NCI-H460 (cell line): Measurements from ENCODE around the gene CD8A. TPM values are rescaled to one million over a fixed set of nuclear protein-coding genes. Genes with fewer than 3 reads are reported as not detected.
"Not testable (repeated sequence)": the region's sequence is repeated elsewhere in the genome, so short reads cannot be mapped to it uniquely, and the experiment has no call there.

Source experiments
- DNase-seq: peaks from one replicate; pipeline ENCODE4 v3.0.0-alpha.2; 2016; ENCODE audit warnings: low read depth; ENCODE audit errors: extremely low read depth
- total RNA-seq: library from RNA; depleted of rRNA; stranded (reverse); fragments of >200 nt; shearing (Covaris generic); gene quantifications from 2 replicates; pipeline ENCODE4 v1.2.3, GENCODE V29; 2014; rRNA removed

The CD8A gene
- total RNA-seq, 1 experiment from 2014 or later: 0.12 TPM

DNA sequence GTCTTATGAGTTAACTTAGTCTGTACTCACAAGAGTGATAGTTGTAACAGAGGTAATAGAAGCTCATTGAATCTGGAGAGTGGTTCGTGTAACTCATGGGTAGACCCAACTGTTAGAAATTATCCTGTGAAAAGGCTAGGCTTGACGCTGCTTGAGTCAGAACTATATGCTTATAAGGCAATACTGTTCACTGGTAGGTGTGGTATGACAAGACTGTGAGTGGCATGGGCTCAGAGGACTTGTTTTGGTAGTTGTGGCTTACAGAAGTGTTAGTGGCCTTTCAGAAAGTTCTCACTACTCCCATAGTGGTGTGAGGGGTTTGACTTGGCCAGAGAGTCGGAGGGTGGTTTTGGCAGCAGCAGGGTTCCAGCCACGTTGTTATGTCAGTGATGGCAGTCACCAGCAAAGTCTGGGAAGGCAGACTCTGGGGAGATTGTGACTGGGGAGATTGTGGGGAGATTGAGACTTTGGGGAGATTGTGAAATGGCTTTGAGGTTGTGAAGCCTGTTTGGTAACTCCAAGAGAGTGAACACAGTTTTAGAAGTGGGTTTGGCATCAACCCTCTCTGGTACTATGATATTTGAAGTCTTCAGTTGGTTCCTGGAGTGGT, 48.7 kb downstream of the CD8A start:
- DNase-seq: not testable (repeated sequence)

DNA sequence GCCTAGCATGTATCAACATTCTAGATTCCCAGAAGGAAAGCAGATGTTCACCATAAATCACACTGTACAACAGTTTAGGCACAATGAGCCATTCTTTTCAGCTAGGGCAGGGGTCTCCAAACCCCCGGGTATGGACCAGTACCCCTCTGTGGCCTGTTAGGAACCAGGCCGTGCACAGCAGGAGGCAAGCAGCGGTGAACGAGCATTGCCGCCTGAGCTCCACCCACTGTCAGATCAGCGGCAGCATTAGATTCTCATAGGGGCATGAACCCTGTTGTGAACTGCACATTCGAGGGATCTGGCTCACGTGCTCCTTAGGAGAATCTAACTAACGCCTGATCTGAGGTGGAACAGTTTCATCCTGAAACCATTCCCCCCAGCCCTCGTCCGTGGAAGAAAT, 50.8 kb downstream of the CD8A start:
- not testable (repeated sequence) for DNase-seq

DNA sequence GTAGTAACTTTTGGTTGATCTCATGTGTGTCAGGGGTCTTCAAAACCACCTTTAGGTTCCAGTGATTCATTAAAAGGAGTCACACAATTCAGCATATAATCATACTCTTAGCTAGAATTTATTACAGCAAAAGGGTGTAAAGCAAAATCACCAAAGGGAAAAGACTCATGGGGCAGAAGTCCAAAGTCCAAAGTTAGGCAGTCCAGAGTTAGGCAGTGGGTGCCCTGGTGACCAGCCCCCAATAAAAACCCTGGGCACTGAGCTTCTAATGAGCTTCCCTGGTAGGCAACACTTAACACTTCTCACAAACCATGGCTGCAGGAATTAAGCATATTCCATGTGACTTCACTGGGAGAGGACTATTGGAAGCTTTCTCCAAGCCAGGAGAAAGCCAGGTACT, 51.2 kb downstream of the CD8A start:
- not testable (repeated sequence) for DNase-seq

DNA sequence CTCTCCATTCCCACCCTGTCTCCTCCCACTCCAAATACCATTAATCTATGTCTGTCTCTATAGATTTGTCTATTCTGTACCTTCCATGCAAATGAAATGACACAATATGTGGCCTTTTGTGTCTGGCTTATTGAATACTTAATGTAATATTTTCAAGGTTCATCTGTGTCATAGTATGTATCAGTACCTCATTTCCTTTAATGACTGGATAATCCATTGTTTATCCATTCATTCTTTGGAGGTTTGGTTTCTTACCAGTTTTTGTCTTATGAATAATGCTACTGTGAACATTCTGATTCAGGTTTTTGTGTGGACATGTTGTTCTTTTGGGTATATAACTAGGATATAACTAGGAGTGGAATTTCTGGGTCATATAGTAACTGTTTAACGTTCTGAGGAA, 55.8 kb downstream of the CD8A start:
- DNase-seq: not testable (repeated sequence)

Other genes starting within 250 kb of the CD8A start
- 55.4 and 56.4 TPM in 2 replicates for gene CHMP3, start 227.5 kb downstream of the CD8A start, total RNA-seq
- 16.0 and 17.8 TPM in 2 replicates for gene RNF103, start 167.0 kb downstream of the CD8A start, total RNA-seq
- 53.9 and 59.2 TPM in 2 replicates for gene RMND5A, start 70.6 kb downstream of the CD8A start, total RNA-seq
- not detected in 2 replicates for gene CD8B, start 71.0 kb upstream of the CD8A start, total RNA-seq
- 0.40 and 0.84 TPM in 2 replicates for gene RGPD1, start 151.2 kb upstream of the CD8A start, total RNA-seq
- gene PLGLB1, start 230.9 kb upstream of the CD8A start, total RNA-seq: 0.92 TPM in 1 of 2 replicates, not detected in the other